ENCODE data around the gene MXD3. TPM values are rescaled to one million over a fixed set of nuclear protein-coding genes. Genes with fewer than 3 reads are reported as not detected.

MXD3 gene
- total RNA-seq, 2 experiments from 2014 or later: 81.3 to 130 TPM

DNA sequence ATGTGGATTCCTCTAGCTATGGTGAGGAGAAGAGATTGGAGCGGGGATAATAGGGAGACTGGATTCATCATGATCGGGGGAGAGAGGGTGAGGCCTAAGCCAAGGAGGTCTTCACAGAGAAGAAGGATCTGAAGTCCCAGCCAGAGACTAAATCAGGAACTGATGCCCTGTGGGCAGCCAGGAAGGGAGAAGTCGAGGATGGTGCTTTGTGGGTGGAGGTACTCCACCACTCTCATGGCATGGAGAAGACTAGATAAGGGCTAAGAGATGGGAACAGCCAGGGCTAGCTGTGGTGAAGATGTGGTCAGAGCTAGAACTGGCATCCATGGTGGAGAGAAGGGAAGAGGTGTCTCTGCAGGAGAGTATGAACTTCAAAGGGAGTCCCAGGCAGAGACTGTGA lies 43.0 kb upstream of the MXD3 start:
- POLR2A ChIA-PET: no interaction called here
- H3K9me2 ChIP-seq (ENCODE audit: insufficient read depth, low read length): no peaks in the 10 kb centered on the region
- no peak for DNase-seq (ENCODE audit: low spot score)
- H3K79me2 ChIP-seq (ENCODE audit: insufficient read depth, low read depth, low read length): peaks cover 24% of the 10 kb centered on the region
- TF ChIP-seq EZH2phosphoT487 (IDR thresholded peaks at IDR 0.05; ENCODE audit: borderline replicate concordance, low read depth, low read length): no peak
- TF ChIP-seq, protein P1, sequence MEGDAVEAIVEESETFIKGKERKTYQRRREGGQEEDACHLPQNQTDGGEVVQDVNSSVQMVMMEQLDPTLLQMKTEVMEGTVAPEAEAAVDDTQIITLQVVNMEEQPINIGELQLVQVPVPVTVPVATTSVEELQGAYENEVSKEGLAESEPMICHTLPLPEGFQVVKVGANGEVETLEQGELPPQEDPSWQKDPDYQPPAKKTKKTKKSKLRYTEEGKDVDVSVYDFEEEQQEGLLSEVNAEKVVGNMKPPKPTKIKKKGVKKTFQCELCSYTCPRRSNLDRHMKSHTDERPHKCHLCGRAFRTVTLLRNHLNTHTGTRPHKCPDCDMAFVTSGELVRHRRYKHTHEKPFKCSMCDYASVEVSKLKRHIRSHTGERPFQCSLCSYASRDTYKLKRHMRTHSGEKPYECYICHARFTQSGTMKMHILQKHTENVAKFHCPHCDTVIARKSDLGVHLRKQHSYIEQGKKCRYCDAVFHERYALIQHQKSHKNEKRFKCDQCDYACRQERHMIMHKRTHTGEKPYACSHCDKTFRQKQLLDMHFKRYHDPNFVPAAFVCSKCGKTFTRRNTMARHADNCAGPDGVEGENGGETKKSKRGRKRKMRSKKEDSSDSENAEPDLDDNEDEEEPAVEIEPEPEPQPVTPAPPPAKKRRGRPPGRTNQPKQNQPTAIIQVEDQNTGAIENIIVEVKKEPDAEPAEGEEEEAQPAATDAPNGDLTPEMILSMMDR (conservative IDR thresholded peaks at IDR 0.05; ENCODE audit: low read length): no peak
- peaks cover 7% of the 10 kb centered on the region; the same call in 1 of the 2 replicates for H4K20me1 ChIP-seq (ENCODE audit: insufficient read depth, low read length)
- intact Hi-C loops (cut with micrococcal nuclease; ENCODE audit: unreplicated experiment): no loop called here
- H3K27ac ChIP-seq (ENCODE audit: low read depth, low read length, poor library complexity, severe bottlenecking): no peak overlapping the region
- H3K4me1 ChIP-seq (ENCODE audit: insufficient read depth, low read length, poor library complexity, severe bottlenecking): peaks cover 49% of the 10 kb centered on the region
- CTCF ChIA-PET (ENCODE audit: unreplicated experiment): no interaction called here
- H3K4me2 ChIP-seq (ENCODE audit: low read length): no peak overlapping the region
- H3K4me3 ChIP-seq (ENCODE audit: low read depth, low read length, poor library complexity, severe bottlenecking): no peak overlapping the region
- H3K9me3 ChIP-seq (ENCODE audit: low read length): peaks cover 8% of the 10 kb centered on the region
- BruUV-seq (replicated peaks): no TSS peak
- no peak overlapping the region for H2AFZ ChIP-seq (ENCODE audit: low read length)
- H3K36me3 ChIP-seq (ENCODE audit: insufficient read depth, low read length): peaks cover under 1% of the 10 kb centered on the region

DNA sequence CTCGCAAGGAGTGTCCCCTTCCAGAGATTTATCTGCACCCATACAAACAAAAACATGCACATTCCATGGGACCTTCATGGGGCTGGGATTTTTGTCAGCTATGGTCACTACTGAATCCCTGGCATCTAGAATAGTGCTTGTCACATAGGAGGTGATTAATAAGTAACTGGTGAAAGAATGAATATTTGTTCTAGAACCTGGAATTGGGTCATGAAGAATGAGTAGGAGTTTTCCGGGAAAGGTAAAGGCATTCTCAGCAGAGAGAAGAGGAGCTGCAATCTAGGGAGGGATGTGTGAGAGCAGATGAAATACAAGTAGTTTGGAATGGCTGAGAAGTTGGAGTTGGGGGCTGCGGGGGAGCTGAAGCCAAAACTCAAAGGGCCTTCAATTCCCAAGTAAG lies 42.6 kb upstream of the MXD3 start:
- TF ChIP-seq, protein P1 (conservative IDR thresholded peaks at IDR 0.05; ENCODE audit: low read length): no peak
- TF ChIP-seq EZH2phosphoT487 (IDR thresholded peaks at IDR 0.05; ENCODE audit: borderline replicate concordance, low read depth, low read length): no peak
- Histone ChIP-seq H4K20me1 (ENCODE audit: insufficient read depth, low read length) (peaks cover 7% of the 10 kb centered on the region; the same call in 1 of the 2 replicates), H3K36me3 (ENCODE audit: insufficient read depth, low read length) (peaks cover 5% of the 10 kb centered on the region), H3K9me2 (ENCODE audit: insufficient read depth, low read length) (no peaks in the 10 kb centered on the region), H3K4me2 (ENCODE audit: low read length) (no peak overlapping the region), H3K79me2 (ENCODE audit: insufficient read depth, low read depth, low read length) (peaks cover 28% of the 10 kb centered on the region), H3K4me1 (ENCODE audit: insufficient read depth, low read length, poor library complexity, severe bottlenecking) (peaks cover 49% of the 10 kb centered on the region), H3K9me3 (ENCODE audit: low read length) (peaks cover 8% of the 10 kb centered on the region), H3K4me3 (ENCODE audit: low read depth, low read length, poor library complexity, severe bottlenecking) (no peak overlapping the region), H3K27ac (ENCODE audit: low read depth, low read length, poor library complexity, severe bottlenecking) (no peak overlapping the region), H2AFZ (ENCODE audit: low read length) (no peak overlapping the region)
- BruUV-seq (replicated peaks): no TSS peak
- no peak for DNase-seq (ENCODE audit: low spot score)
- ChIA-PET POLR2A (no interaction called here), CTCF (ENCODE audit: unreplicated experiment) (no interaction called here)
- intact Hi-C loops (cut with micrococcal nuclease; ENCODE audit: unreplicated experiment): no loop called here

DNA sequence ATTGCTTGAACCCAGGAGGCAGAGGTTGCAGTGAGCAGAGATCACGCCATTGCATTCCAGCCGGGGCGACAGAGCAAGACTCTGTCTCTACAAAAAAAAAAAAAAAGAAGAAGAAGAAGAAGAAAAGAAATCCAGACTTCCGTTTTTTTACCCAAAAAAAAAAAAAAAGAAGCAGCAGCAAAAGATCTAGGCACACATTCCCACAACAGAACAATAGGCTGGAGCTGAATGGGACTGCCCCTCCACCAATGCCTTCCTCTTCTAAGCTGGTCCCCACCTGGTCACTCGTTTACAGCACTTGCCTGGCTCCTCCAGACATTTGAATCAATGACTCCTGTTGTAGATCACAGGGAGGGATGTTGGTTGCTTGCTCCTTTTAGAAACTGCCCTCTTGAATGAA lies 41.4 kb upstream of the MXD3 start:
- Histone ChIP-seq H3K4me3 (ENCODE audit: low read depth, low read length, poor library complexity, severe bottlenecking) (no peak overlapping the region), H3K4me2 (ENCODE audit: low read length) (no peak overlapping the region), H3K79me2 (ENCODE audit: insufficient read depth, low read depth, low read length) (peaks cover 33% of the 10 kb centered on the region), H2AFZ (ENCODE audit: low read length) (no peak overlapping the region), H4K20me1 (ENCODE audit: insufficient read depth, low read length) (peaks cover 7% of the 10 kb centered on the region; the same call in 1 of the 2 replicates), H3K9me2 (ENCODE audit: insufficient read depth, low read length) (no peaks in the 10 kb centered on the region), H3K4me1 (ENCODE audit: insufficient read depth, low read length, poor library complexity, severe bottlenecking) (peaks cover 47% of the 10 kb centered on the region), H3K36me3 (ENCODE audit: insufficient read depth, low read length) (peaks cover 10% of the 10 kb centered on the region), H3K9me3 (ENCODE audit: low read length) (peaks cover 8% of the 10 kb centered on the region), H3K27ac (ENCODE audit: low read depth, low read length, poor library complexity, severe bottlenecking) (no peak overlapping the region)
- CTCF ChIA-PET (ENCODE audit: unreplicated experiment): interaction anchor here (0.6 kb wide), 1 partner anchor 810 kb away, joined by 3 read pairs; no protein-coding TSS in a partner anchor
- BruUV-seq (replicated peaks): no TSS peak
- TF ChIP-seq EZH2phosphoT487 (IDR thresholded peaks at IDR 0.05; ENCODE audit: borderline replicate concordance, low read depth, low read length): no peak
- TF ChIP-seq, protein P1 (conservative IDR thresholded peaks at IDR 0.05; ENCODE audit: low read length): no peak
- POLR2A ChIA-PET: interaction anchor here (0.7 to 5.4 kb wide), 3 partner anchors 8 to 91 kb away, joined by 3 to 35 read pairs (median 3); no protein-coding TSS in a partner anchor
- no peak for DNase-seq (ENCODE audit: low spot score)
- intact Hi-C loops (cut with micrococcal nuclease; ENCODE audit: unreplicated experiment): no loop called here
